ENCODE results near the gene KRTAP1-5. TPM values are rescaled to one million over a fixed set of nuclear protein-coding genes. Genes with fewer than 3 reads are reported as not detected.

The KRTAP1-5 gene
- total RNA-seq, 2 experiments from 2014 or later = not detected

Other genes with a start within 250 kb of the KRTAP1-5 start
- not detected for gene KRT27, start 244.7 kb downstream of the KRTAP1-5 start, total RNA-seq
- gene KRT28, start 227.2 kb downstream of the KRTAP1-5 start, total RNA-seq = not detected
- gene KRT10, start 204.6 kb downstream of the KRTAP1-5 start, total RNA-seq = 10 to 100 TPM; 44.6 to 45.2 TPM
- gene KRT12, start 160.0 kb downstream of the KRTAP1-5 start, total RNA-seq = not detected
- not detected for gene KRT20, start 142.0 kb downstream of the KRTAP1-5 start, total RNA-seq
- gene KRT23, start 89.6 kb downstream of the KRTAP1-5 start, total RNA-seq = not detected
- gene KRT39, start 60.3 kb downstream of the KRTAP1-5 start, total RNA-seq = not detected
- not detected for gene KRT40, start 42.9 kb downstream of the KRTAP1-5 start, total RNA-seq
- not detected for gene KRTAP3-3, start 33.0 kb downstream of the KRTAP1-5 start, total RNA-seq
- gene KRTAP3-2, start 27.3 kb downstream of the KRTAP1-5 start, total RNA-seq = not detected
- gene KRTAP3-1, start 18.1 kb downstream of the KRTAP1-5 start, total RNA-seq = not detected
- gene KRTAP1-4, start 3.0 kb upstream of the KRTAP1-5 start, total RNA-seq = not detected
- not detected for gene KRTAP1-3, start 7.7 kb upstream of the KRTAP1-5 start, total RNA-seq
- not detected for gene KRTAP1-1, start 14.2 kb upstream of the KRTAP1-5 start, total RNA-seq
- not detected for gene KRTAP2-1, start 20.1 kb upstream of the KRTAP1-5 start, total RNA-seq
- not detected for gene KRTAP2-2, start 28.0 kb upstream of the KRTAP1-5 start, total RNA-seq
- not detected for gene KRTAP2-3, start 32.9 kb upstream of the KRTAP1-5 start, total RNA-seq
- gene KRTAP2-4, start 38.7 kb upstream of the KRTAP1-5 start, total RNA-seq = not detected
- gene KRTAP4-7, start 56.9 kb upstream of the KRTAP1-5 start, total RNA-seq = not detected
- not detected for gene KRTAP4-8, start 70.9 kb upstream of the KRTAP1-5 start, total RNA-seq
- gene KRTAP4-16, start 75.0 kb upstream of the KRTAP1-5 start, total RNA-seq = not detected
- not detected for gene KRTAP4-9, start 78.2 kb upstream of the KRTAP1-5 start, total RNA-seq
- not detected for gene KRTAP4-11, start 91.2 kb upstream of the KRTAP1-5 start, total RNA-seq
- gene KRTAP4-12, start 97.0 kb upstream of the KRTAP1-5 start, total RNA-seq = not detected
- not detected for gene KRTAP4-6, start 113.3 kb upstream of the KRTAP1-5 start, total RNA-seq
- not detected for gene KRTAP4-5, start 122.6 kb upstream of the KRTAP1-5 start, total RNA-seq
- not detected for gene KRTAP4-4, start 133.5 kb upstream of the KRTAP1-5 start, total RNA-seq
- not detected for gene KRTAP4-3, start 141.0 kb upstream of the KRTAP1-5 start, total RNA-seq
- not detected for gene KRTAP4-2, start 151.0 kb upstream of the KRTAP1-5 start, total RNA-seq
- gene KRTAP4-1, start 157.7 kb upstream of the KRTAP1-5 start, total RNA-seq = not detected
- not detected for gene KRTAP9-1, start 162.7 kb upstream of the KRTAP1-5 start, total RNA-seq
- gene KRTAP9-2, start 199.4 kb upstream of the KRTAP1-5 start, total RNA-seq = not detected
- not detected for gene KRTAP9-3, start 205.2 kb upstream of the KRTAP1-5 start, total RNA-seq
- not detected for gene KRTAP9-8, start 210.8 kb upstream of the KRTAP1-5 start, total RNA-seq
- gene KRTAP9-4, start 222.5 kb upstream of the KRTAP1-5 start, total RNA-seq = not detected
- gene KRTAP9-9, start 228.2 kb upstream of the KRTAP1-5 start, total RNA-seq = not detected
- not detected for gene KRTAP9-6, start 238.2 kb upstream of the KRTAP1-5 start, total RNA-seq
- gene KRTAP9-7, start 248.5 kb upstream of the KRTAP1-5 start, total RNA-seq = not detected

Measured in activated CD8-positive, alpha-beta memory T cell treated with anti-CD3 and anti-CD28 coated beads for 36 hours (primary cell).